ENCODE results near the gene KHDC1. TPM values are rescaled to one million over a fixed set of nuclear protein-coding genes. Genes with fewer than 3 reads are reported as not detected.

Gene KHDC1
- total RNA-seq, 1 donor from 2014 or later, result 0.88 TPM

Other genes with a start within 250 kb of the KHDC1 start
- gene KHDC1L, start 37.7 kb downstream of the KHDC1 start, total RNA-seq, result 0.32 TPM
- gene DPPA5, start 91.1 kb upstream of the KHDC1 start, total RNA-seq, result not detected
- gene KHDC3L, start 99.5 kb upstream of the KHDC1 start, total RNA-seq, result not detected
- 0.36 TPM for gene OOEP, start 106.7 kb upstream of the KHDC1 start, total RNA-seq
- 0.56 TPM for gene DDX43, start 131.6 kb upstream of the KHDC1 start, total RNA-seq
- gene CGAS, start 189.1 kb upstream of the KHDC1 start, total RNA-seq, result 8.6 TPM
- gene MTO1, start 198.5 kb upstream of the KHDC1 start, total RNA-seq, result 18.5 TPM